Activated T-cell treated with anti-CD3 and anti-CD28 coated beads, Interleukin-2, amount 50 U/mL, for 48 hours (primary cell): ENCODE data around the gene CDT1.
"Not testable (repeated sequence)": the region's sequence is repeated elsewhere in the genome, so short reads cannot be mapped to it uniquely, and the experiment has no call there.

Experiments
- DNase-seq, 2 experiments: peaks; one replicate each; pipeline ENCODE4 v3.0.0-alpha.2; 2020

The CDT1 gene

DNA sequence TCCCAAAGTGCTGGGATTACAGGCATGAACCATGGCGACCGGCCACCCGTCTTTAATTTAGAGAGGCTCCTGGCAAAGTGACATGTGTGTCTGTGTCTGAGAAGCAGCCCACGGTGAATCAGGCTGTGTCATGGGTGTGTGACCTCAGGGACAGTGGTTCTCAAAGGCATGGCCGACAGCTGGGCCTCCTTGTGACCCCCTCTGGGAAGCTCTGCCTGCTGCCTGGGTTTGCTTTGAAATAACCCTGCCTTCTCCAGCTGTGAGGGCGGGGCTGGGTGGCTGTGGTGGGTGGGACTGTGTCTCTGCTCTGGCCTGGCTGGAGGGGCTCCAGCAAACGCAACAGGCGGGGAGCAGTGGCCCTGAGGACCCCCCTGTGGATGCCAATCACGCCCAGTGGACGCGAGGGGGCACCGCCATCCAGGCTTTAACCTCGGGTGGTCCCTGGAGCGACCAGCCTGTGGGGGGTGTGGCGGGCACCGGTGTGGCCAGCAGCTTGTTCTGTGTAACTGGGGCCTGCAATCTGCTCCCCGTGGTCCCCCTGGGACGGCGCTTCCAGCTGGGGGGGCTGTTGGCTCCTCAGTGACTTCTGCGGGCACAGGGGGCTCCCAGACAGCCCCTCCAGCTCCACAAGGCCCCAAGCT lies 16.9 kb downstream of the CDT1 start:
- no peak for DNase-seq

DNA sequence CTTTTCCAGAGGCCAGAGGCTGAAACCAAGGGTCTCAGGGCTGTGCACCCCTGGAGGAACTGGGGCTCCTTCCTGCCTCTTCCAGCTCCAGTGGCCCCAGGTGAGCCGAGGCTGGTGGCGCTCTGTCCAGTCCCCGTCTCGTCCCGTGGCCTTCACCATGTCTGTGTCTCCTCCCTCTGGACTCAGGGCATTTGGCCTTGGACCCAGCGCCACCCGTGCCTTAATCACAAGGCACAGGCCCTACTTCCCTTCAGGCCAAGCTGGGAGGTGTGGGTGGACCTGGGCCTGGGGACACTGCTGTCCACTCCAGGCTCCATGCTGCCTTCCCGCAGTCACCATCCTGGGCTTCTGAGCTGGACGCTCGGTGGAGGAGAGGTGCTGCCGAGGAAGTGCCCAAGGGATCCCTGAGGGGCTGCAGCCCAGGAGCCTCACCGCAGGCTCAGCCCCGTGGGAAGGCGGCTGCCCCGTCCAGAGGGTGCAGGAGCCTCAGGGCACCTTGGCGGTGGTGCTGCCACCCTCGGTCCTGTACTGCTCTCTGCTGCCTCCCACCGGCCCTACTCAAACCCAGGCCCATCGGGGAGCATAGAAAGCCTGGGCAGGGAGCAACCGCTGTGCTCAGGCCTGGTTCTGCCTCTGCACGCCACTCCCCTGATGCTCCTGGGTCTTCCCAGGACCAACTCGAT lies 17.7 kb downstream of the CDT1 start:
- no peak for DNase-seq

GRCh38 chr16:88822281-88823040 lies 18.9 kb downstream of the CDT1 start:
- no peak for DNase-seq

DNA sequence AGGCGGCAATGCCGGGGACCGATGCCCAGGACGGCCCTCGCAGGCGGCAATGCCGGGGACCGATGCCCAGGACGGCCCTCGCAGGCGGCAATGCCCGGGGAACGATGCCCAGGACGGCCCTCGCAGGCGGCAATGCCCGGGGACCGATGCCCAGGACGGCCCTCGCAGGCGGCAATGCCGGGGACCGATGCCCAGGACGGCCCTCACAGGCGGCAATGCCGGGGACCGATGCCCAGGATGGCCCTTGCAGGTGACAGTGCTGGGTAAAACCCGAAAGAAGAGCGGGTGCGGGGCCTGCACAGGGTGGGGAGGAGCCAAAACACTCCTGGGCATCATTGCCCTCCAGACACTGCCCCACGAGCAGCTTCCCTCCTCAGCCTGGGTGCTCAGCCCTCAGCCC lies 20.1 kb downstream of the CDT1 start:
- not testable (repeated sequence) for DNase-seq

DNA sequence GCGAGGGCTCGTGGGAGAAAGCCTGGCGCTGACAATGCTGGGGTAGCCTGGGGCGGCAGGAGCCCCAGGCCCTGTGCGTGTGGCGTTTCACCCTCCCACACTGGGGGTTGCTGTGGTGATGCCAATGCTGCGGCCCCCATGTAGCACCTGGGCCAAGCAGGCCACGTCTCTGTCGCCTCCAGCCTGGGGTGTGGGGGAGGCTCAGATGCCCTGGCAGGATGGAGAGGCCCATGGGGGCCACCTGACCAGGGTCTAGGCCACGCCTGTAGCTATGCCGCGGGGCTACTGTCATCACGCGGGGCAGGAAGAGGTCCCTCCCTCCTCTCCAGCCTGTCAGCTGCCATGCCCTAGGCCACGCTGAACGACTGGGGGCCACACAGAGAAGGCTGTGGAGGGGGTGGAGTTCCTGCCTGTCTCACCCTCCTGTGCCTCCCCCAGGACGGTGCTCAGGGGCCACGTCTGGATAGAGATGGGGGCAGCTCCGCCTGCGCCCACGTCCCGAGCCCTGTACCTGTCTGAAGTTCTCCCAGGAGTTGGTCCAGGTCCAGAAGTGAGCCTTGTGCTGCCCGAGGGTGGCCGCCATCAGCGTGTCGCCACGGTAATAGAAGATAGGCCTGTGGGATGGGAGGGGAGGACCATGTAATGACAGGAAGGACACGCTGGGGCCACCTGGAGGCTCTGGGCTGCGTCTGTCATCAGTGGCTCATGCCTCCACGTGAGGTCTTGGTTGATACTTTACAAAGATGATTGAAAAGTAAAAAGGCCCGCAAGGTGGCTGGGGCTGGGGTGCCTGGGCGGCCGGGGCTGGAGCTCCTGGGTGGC lies 20.9 kb downstream of the CDT1 start:
- DNase-seq: no peak

DNA sequence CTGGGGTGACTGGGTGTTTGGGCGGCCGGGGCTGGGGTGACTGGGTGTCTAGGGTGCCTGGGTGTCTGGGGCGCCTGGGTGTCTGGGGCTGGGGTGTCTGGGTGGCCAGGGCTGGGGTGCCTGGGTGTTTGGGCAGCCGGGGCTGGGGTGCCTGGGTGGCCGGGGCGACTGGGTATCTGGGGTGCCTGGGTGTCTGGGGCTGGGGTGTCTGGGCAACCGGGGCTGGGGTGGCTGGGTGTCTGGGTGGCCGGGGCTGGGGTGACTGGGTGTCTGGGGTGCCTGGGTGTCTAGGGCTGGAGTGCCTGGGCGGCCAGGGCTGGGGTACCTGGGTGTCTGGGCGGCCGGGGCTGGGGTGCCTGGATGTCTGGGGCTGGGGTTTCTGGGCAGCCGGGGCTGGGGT lies 21.6 kb downstream of the CDT1 start:
- no peak for DNase-seq

- DNase-seq: no peak
Measured at GRCh38 chr16:88826070-88826840, 22.7 kb downstream of the CDT1 start.

GRCh38 chr16:88827727-88828126 lies 24.1 kb downstream of the CDT1 start:
- DNase-seq: no peak

GRCh38 chr16:88828711-88829110 lies 25.1 kb downstream of the CDT1 start:
- DNase-seq: no peak

DNA sequence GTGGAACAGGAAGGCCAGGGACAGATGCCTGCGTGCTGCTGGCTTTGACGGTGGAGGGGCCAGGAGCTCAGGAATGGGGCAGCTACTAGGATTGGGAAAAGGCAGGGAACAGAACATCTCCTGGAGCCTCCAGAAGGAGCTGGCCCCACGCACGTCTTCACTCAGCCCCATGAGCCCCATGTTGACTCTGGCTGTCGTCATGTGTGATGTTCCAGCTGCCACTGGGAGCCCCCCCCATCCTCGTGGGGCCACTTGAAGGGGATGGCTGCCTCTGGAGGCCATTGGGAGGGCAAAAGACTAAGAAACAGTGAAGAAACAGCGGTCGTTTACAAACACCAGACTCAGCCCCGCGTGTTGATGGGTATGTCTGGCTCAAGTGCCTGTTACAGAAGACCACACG lies 26.7 kb downstream of the CDT1 start:
- DNase-seq: no peak

GRCh38 chr16:88830783-88831182 lies 27.2 kb downstream of the CDT1 start:
- no peak for DNase-seq

DNA sequence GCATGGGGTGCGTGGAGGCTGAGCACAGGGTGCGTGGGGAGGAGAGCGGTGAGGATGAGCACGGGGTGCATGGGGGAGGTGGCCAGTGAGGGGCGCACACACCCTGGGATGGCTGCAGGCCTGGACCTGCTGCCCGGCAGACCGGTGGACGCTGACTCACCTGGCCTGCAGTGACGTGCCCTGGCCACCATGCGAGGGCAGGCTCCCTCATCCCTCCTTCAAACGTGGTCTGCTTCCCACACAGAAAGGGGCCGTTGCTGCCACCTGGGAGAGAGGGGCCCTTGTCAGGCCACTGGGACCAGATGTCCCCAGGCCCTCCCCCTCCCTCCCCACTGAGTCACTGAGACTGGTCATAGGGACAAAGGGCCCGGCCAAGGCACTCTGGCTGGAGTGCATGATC lies 28.2 kb downstream of the CDT1 start:
- DNase-seq: no peak

DNA sequence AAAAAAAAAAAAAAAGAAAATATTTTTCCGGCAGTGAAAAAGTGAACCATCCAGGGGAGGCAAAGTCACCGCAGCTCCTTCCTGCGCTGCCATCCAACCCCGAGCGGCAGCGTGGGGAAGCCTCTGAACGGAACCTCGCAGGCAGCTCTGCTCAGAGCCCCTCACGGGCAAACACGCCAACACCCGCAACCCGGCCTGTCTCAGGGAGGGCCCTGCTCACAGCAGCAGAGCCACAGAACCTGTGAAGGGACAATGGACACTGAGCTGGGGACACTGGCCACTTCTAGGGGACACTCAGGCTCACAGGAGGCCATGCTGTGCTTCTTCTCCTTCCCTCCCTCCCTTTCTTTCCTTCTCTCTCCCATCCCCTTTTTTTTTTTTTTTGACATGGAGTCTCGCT lies 29.5 kb downstream of the CDT1 start:
- no peak for DNase-seq

GRCh38 chr16:88834670-88835069 lies 31.1 kb downstream of the CDT1 start:
- DNase-seq: no peak

DNA sequence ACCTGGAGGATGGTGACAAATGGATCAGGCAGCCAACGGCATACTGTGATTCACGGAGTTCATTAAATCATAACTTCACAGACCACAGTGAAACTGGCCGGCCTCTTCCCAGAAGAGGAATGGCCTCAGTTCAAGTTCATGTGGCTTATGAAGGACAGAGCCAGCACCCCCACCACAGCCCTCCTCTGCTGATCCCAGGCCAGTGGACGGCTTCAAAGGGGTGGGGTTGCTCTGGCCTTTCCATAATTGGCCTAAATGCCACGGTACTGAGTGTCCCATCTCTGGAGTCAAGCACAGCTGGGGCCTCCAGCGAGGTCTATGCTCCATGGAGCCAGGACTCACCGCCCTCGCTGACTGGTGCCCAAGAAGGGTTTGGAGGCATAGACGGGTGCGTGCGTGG lies 31.8 kb downstream of the CDT1 start:
- no peak for DNase-seq

DNA sequence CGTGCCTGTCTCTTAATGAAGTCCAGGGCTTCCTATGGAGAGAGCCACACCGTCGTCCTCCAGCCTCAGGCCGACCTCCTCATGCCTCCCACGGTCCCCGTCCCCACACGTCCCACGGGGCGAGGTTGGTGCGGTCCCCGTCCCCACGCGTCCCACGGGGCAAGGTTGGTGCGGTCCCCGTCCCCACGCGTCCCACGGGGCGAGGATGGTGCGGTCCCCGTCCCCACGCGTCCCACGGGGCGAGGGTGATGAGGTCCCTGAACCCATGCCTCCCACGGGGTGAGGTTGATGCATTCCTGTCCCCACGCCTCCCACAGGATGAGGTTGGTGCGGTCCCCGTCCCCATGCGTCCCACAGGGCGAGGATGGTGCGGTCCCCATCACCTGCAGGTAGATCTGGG lies 32.2 kb downstream of the CDT1 start:
- DNase-seq: no peak

- DNase-seq: no peak
Measured at GRCh38 chr16:88836791-88837190, 33.2 kb downstream of the CDT1 start.

DNA sequence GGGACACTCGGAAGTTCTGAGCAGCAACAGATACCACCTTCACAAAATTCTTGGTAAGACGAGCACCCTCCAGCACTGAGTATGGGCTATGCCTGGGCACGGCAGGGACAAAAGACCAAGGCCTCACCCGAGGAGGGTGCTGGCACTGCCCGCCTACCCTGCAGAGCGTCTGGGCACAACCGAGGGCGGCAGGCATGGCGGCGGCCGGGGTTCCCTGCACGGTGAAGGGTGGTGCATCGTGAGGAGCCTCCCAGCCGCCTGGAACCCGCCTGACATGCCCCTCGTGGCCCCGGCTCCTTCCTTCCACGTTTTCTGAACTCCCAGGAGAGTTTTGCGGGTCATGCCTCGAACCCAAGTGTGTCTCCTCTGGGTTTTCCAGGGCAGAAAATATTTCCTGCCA lies 34.2 kb downstream of the CDT1 start:
- DNase-seq: no peak

DNA sequence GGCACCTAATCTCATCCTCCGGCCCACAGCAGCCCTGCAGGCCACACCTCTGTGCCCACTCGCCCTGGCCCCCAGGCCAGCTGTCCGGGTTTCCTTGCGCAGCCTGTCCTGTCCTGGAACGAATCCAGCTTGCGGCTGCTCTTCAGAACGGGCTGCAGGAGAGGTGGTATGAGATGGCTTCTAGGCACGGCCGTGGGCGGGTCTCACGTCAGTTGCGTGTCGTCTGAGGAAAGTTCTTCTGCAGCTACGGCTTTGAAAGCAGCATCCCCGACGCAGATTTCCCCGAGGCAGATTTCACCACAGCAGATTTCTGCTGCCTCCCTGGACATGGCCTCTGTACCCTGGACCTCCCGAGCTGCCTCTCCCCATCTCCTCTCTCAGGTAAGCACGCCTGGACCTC lies 35.0 kb downstream of the CDT1 start:
- DNase-seq: no peak

GRCh38 chr16:88839026-88839529 lies 35.5 kb downstream of the CDT1 start:
- no peak for DNase-seq

DNA sequence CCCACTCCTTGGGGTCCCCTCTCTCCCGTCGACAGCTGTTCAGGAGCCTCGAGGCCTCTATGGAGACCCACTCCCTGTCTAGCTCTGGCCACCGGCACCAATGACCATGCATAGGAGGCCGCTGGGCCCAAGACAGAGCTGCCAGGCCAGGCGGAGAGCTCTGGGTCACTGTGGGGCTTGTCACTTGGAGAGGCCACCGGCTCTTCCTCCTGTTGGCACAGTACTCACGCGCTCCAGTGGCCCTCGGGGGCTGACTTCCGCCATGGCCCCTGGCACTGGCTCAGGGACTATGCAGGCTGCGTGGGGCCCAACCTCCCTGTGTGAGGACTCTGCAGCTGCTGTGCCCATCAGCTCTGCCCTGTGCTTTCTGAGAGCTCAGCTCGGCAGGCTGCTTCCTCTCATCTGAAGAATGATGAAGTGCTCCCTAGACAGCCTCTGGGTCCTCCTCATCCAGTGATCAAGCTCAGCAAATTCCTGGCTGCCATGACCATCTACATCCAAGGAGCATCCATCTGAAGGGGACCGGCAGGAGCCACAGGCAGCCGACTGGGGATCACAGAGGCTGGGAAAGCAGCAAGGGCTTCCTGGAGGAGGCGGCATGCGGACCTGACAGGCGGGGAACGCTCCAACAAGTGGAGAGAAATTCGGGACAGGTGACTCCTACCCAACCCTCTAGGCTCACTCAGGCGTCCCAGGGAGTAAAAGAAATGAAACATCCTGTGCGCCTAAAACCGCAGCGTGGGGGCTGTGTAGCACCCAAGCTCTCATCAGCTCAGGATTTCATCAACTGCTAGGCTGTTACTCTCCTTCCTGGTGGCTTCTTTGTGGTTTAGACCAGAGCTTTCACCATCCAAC lies 36.4 kb downstream of the CDT1 start:
- no peak for DNase-seq
